ENCODE results near the gene RNASE8. TPM values are rescaled to one million over a fixed set of nuclear protein-coding genes. Genes with fewer than 3 reads are reported as not detected.

The RNASE8 gene
- polyA plus RNA-seq, 1 donor from 2014 or later, result not detected

DNA sequence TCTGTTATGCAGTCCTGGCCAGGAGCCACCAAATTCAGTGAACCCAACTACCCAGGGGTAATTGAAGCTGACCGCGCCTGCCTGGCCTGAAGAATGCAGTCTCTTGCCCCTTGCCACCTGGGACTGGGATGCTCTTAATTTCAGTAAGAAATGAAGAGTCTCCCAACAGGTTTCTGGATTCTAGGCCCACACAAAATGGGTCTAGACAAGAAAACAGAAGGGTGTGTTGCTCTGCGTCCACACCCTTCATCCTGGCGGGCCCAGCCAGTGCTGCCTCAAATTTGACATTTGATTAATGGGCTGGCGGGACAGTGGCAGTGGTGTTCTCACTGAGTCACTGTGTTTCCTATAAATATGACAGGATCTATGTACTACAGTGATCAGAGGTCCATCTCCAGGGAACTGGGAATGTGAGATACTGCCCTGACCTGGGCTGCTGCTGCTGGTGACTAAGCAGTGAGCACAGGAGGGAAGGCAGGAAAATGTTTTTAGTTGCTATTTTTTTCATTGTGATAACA lies 49.7 kb downstream of the RNASE8 start:
- Histone ChIP-seq H3K27ac (ENCODE audit: low read length) (no peak overlapping the region), H3K79me2 (replicated peaks; ENCODE audit: insufficient read depth, low read length) (no peaks in the 10 kb centered on the region), H3K9me2 (ENCODE audit: insufficient read depth, low read length) (no peaks in the 10 kb centered on the region), H4K20me1 (ENCODE audit: insufficient read depth) (no peaks in the 10 kb centered on the region), H3K4me3 (ENCODE audit: low read length) (no peak overlapping the region), H2AFZ (ENCODE audit: low read depth, low read length) (no peak overlapping the region), H3K9me3 (ENCODE audit: low read length) (no peaks in the 10 kb centered on the region), H3F3A (ENCODE audit: insufficient read depth, low read length, poor library complexity, severe bottlenecking) (peaks cover 6% of the 10 kb centered on the region), H3K27me3 (ENCODE audit: insufficient read depth, low read depth, low read length) (no peaks in the 10 kb centered on the region), H3K36me3 (ENCODE audit: insufficient read depth, low read length) (no peaks in the 10 kb centered on the region), H3K9ac (ENCODE audit: low read length) (no peak overlapping the region), H3K4me2 (ENCODE audit: low read length) (no peak overlapping the region)
- TF ChIP-seq, protein P1, sequence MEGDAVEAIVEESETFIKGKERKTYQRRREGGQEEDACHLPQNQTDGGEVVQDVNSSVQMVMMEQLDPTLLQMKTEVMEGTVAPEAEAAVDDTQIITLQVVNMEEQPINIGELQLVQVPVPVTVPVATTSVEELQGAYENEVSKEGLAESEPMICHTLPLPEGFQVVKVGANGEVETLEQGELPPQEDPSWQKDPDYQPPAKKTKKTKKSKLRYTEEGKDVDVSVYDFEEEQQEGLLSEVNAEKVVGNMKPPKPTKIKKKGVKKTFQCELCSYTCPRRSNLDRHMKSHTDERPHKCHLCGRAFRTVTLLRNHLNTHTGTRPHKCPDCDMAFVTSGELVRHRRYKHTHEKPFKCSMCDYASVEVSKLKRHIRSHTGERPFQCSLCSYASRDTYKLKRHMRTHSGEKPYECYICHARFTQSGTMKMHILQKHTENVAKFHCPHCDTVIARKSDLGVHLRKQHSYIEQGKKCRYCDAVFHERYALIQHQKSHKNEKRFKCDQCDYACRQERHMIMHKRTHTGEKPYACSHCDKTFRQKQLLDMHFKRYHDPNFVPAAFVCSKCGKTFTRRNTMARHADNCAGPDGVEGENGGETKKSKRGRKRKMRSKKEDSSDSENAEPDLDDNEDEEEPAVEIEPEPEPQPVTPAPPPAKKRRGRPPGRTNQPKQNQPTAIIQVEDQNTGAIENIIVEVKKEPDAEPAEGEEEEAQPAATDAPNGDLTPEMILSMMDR (IDR thresholded peaks at IDR 0.05; ENCODE audit: poor library complexity, severe bottlenecking), result no peak
- TF ChIP-seq EP300 (conservative IDR thresholded peaks at IDR 0.05; ENCODE audit: poor library complexity, severe bottlenecking) (no peak), MXI1 (conservative IDR thresholded peaks at IDR 0.05; ENCODE audit: poor library complexity, severe bottlenecking) (no peak), SMC3 (conservative IDR thresholded peaks at IDR 0.05; ENCODE audit: poor library complexity) (no peak), EZH2 (IDR thresholded peaks at IDR 0.05; ENCODE audit: borderline replicate concordance, insufficient read depth, low read length, poor library complexity, severe bottlenecking) (no peak), RAD21 (conservative IDR thresholded peaks at IDR 0.05) (no peak), TAF1 (IDR thresholded peaks at IDR 0.05; ENCODE audit: low read depth) (no peak), POLR2AphosphoS5 (IDR thresholded peaks at IDR 0.05) (no peak)
- TF ChIP-seq, protein P2, sequence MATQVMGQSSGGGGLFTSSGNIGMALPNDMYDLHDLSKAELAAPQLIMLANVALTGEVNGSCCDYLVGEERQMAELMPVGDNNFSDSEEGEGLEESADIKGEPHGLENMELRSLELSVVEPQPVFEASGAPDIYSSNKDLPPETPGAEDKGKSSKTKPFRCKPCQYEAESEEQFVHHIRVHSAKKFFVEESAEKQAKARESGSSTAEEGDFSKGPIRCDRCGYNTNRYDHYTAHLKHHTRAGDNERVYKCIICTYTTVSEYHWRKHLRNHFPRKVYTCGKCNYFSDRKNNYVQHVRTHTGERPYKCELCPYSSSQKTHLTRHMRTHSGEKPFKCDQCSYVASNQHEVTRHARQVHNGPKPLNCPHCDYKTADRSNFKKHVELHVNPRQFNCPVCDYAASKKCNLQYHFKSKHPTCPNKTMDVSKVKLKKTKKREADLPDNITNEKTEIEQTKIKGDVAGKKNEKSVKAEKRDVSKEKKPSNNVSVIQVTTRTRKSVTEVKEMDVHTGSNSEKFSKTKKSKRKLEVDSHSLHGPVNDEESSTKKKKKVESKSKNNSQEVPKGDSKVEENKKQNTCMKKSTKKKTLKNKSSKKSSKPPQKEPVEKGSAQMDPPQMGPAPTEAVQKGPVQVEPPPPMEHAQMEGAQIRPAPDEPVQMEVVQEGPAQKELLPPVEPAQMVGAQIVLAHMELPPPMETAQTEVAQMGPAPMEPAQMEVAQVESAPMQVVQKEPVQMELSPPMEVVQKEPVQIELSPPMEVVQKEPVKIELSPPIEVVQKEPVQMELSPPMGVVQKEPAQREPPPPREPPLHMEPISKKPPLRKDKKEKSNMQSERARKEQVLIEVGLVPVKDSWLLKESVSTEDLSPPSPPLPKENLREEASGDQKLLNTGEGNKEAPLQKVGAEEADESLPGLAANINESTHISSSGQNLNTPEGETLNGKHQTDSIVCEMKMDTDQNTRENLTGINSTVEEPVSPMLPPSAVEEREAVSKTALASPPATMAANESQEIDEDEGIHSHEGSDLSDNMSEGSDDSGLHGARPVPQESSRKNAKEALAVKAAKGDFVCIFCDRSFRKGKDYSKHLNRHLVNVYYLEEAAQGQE (IDR thresholded peaks at IDR 0.05; ENCODE audit: borderline replicate concordance), result no peak

Other genes starting within 250 kb of the RNASE8 start
- gene RNASE3, start 166.4 kb upstream of the RNASE8 start, polyA plus RNA-seq, result not detected in 2 replicates
- gene RNASE2, start 102.3 kb upstream of the RNASE8 start, polyA plus RNA-seq, result 0.68 TPM in 1 of 2 replicates, not detected in the other
- gene METTL17, start 67.8 kb upstream of the RNASE8 start, polyA plus RNA-seq, result 231 and 281 TPM in 2 replicates
- not detected in 2 replicates for gene SLC39A2, start 58.5 kb upstream of the RNASE8 start, polyA plus RNA-seq
- gene NDRG2, start 32.8 kb upstream of the RNASE8 start, polyA plus RNA-seq, result 30.8 and 43.3 TPM in 2 replicates
- not detected in 2 replicates for gene TPPP2, start 27.6 kb upstream of the RNASE8 start, polyA plus RNA-seq
- not detected in 2 replicates for gene RNASE13, start 23.0 kb upstream of the RNASE8 start, polyA plus RNA-seq
- not detected in 2 replicates for gene RNASE7, start 15.5 kb upstream of the RNASE8 start, polyA plus RNA-seq
- gene ARHGEF40, start 12.5 kb downstream of the RNASE8 start, polyA plus RNA-seq, result 28.9 and 32.4 TPM in 2 replicates
- gene ZNF219, start 40.8 kb downstream of the RNASE8 start, polyA plus RNA-seq, result 40.6 and 51.2 TPM in 2 replicates
- 0.26 TPM in 1 of 2 replicates, not detected in the other for gene TMEM253, start 43.2 kb downstream of the RNASE8 start, polyA plus RNA-seq
- not detected in 2 replicates for gene OR5AU1, start 98.2 kb downstream of the RNASE8 start, polyA plus RNA-seq
- 1,176 and 1,189 TPM in 2 replicates for gene HNRNPC, start 211.6 kb downstream of the RNASE8 start, polyA plus RNA-seq
- not detected in 2 replicates for gene RPGRIP1, start 222.3 kb downstream of the RNASE8 start, polyA plus RNA-seq